GM12878 (cell line): ENCODE data around the gene SLC2A5. TPM values are rescaled to one million over a fixed set of nuclear protein-coding genes. Genes with fewer than 3 reads are reported as not detected.
"Not testable (repeated sequence)": the region's sequence is repeated elsewhere in the genome, so short reads cannot be mapped to it uniquely, and the experiment has no call there.

ENCODE experiments used
- ATAC-seq: fragments of 200-7000 bp; cut with Tn5 transposase; 3 replicates; pipeline ENCODE4 v1.9.1; 2020; ENCODE audit warnings: mild to moderate bottlenecking, moderate library complexity
- BruUV-seq: library from RNA; stranded (reverse); fragments of 400-500 nt; replicated peaks from 2 replicates; lab custom pipeline; 2021; lab: Mats Ljungman, UMichigan
- CTCF ChIA-PET: fragments of 300-600 bp; sonication (Branson Sonifier 250); formaldehyde crosslinking; extraction: SDS; loops from one replicate; lab custom pipeline; 2021; ENCODE audit warnings: inconsistent platforms; lab: Yijun Ruan, JAX
- POLR2A ChIA-PET: fragments of 350-600 bp; formaldehyde crosslinking; extraction: SDS; loops from one replicate; lab custom pipeline; 2021; ENCODE audit warnings: inconsistent platforms; lab: Charles Lee
- RAD21 ChIA-PET: fragments of 300-600 bp; sonication (Branson Sonifier 250); formaldehyde crosslinking; loops from one replicate; lab custom pipeline; 2023; ENCODE audit warnings: antibody characterized with exemption; ENCODE audit not compliant: unreplicated experiment; lab: Charles Lee
- SMC1A ChIA-PET: fragments of 300-600 bp; sonication (Branson Sonifier 250); formaldehyde crosslinking; loops from one replicate; lab custom pipeline; 2023; ENCODE audit not compliant: unreplicated experiment, uncharacterized antibody; lab: Charles Lee
- DNase-seq: peaks from one replicate; pipeline ENCODE4 v3.0.0-alpha.2; 2011; ENCODE audit warnings: low read depth, low spot score
- FAIRE-seq: peaks from 3 replicates; lab custom pipeline; 2011; peaks lifted over from hg19 to GRCh38; lab: Jason Lieb, UNC
- H2AFZ ChIP-seq: 2 replicates; pipeline ENCODE4 v1.6.0; 2011; ENCODE audit warnings: low read depth, low read length, control low read depth; ENCODE audit not compliant: control insufficient read depth
- H3K27ac ChIP-seq: 2 replicates; pipeline ENCODE4 v1.5.1; 2011; ENCODE audit warnings: control low read depth; ENCODE audit not compliant: control insufficient read depth, insufficient read depth
- H3K27me3 ChIP-seq, 2 experiments: replicated peaks in 1 of 2; 2 replicates each; pipeline versions ENCODE4 v1.6.0 to v1.6.1; 2011; ENCODE audit warnings: low read length in 1 of 2; ENCODE audit not compliant: control insufficient read depth in 2 of 2, insufficient read depth in 2 of 2
- H3K36me3 ChIP-seq, 2 experiments: 2 replicates each; pipeline ENCODE4 v1.5.1; 2011; ENCODE audit warnings: low read length in 1 of 2; ENCODE audit not compliant: control insufficient read depth in 2 of 2, insufficient read depth in 2 of 2
- H3K4me1 ChIP-seq: 2 replicates; pipeline ENCODE4 v1.6.1; 2011; ENCODE audit warnings: mild to moderate bottlenecking, low read length, moderate library complexity, mixed read lengths; ENCODE audit not compliant: control insufficient read depth, insufficient read depth
- H3K4me2 ChIP-seq: 2 replicates; pipeline ENCODE4 v1.6.0; 2011; ENCODE audit warnings: control low read depth; ENCODE audit not compliant: control insufficient read depth, insufficient read depth
- H3K4me3 ChIP-seq: fragments of 200-600 bp; sonication (generic); 2 replicates; pipeline ENCODE4 v1.5.1; 2016
- H3K79me2 ChIP-seq: 2 replicates; pipeline ENCODE4 v1.6.0; 2011; ENCODE audit warnings: low read length; ENCODE audit not compliant: control insufficient read depth, insufficient read depth
- H3K9ac ChIP-seq: 2 replicates; pipeline ENCODE4 v1.8.0; 2011; ENCODE audit warnings: low read length, control low read depth, mixed read lengths; ENCODE audit not compliant: control insufficient read depth, insufficient read depth
- H3K9me3 ChIP-seq: replicated peaks from 3 replicates; pipeline ENCODE4 v1.5.1; 2011; ENCODE audit warnings: mild to moderate bottlenecking, low read length; ENCODE audit not compliant: control insufficient read depth, insufficient read depth
- H4K20me1 ChIP-seq: 2 replicates; pipeline ENCODE4 v1.6.0; 2011; ENCODE audit not compliant: control insufficient read depth, insufficient read depth
- ATF7 ChIP-seq: fragments of 450-650 bp; IDR thresholded peaks from 2 replicates; pipeline ENCODE4 v1.6.1; 2016; ENCODE audit warnings: low read depth, mild to moderate bottlenecking
- E2F4 ChIP-seq: IDR thresholded peaks from 2 replicates; pipeline ENCODE4 v1.6.1; 2012; ENCODE audit warnings: low read depth, low read length, improper control_type of control experiment
- ESRRA ChIP-seq: IDR thresholded peaks from 2 replicates; pipeline ENCODE4 v1.6.1; 2012; ENCODE audit warnings: mild to moderate bottlenecking, low read length, improper control_type of control experiment
- IRF5 ChIP-seq: fragments of 450-650 bp; IDR thresholded peaks from 2 replicates; pipeline ENCODE4 v1.6.1; 2017; ENCODE audit warnings: borderline replicate concordance
- RAD51 ChIP-seq: fragments of 450-650 bp; IDR thresholded peaks from 2 replicates; pipeline ENCODE4 v1.6.1; 2016; ENCODE audit warnings: moderate library complexity, mild to moderate bottlenecking, inconsistent platforms
- REST ChIP-seq: IDR thresholded peaks from 2 replicates; pipeline ENCODE4 v1.6.1; 2012; ENCODE audit warnings: mild to moderate bottlenecking, low read depth, low read length
- SREBF2 ChIP-seq: IDR thresholded peaks from 2 replicates; pipeline ENCODE4 v1.6.1; 2012; ENCODE audit warnings: mild to moderate bottlenecking, low read length
- STAT1 ChIP-seq: fragments of 450-650 bp; conservative IDR thresholded peaks from 2 replicates; pipeline ENCODE4 v1.6.1; 2014; ENCODE audit warnings: antibody characterized with exemption, mild to moderate bottlenecking
- YY1 ChIP-seq: IDR thresholded peaks from 2 replicates; pipeline ENCODE4 v1.6.1; 2011; ENCODE audit warnings: low read depth, mild to moderate bottlenecking, low read length
- WGBS: methylation state at CpG from one replicate; pipeline ENCODE4 v1.1.6; 2016; ENCODE audit warnings: low lambda C conversion rate; ENCODE audit not compliant: insufficient replicate concordance, insufficient coverage; ENCODE audit errors: missing lambda C conversion rate; 5-methylcytosine and 5-hydroxymethylcytosine counted together
- in situ Hi-C: fragments of 300-500 bp; cut with MboI; formaldehyde crosslinking; loops from 9 replicates; pipeline ENCODE4 v1.14.3; 2018; ENCODE audit warnings: mixed read lengths
- intact Hi-C: fragments of 100-400 bp; cut with micrococcal nuclease; formaldehyde crosslinking; loops from one replicate; pipeline ENCODE4 v1.14.2; 2022; ENCODE audit not compliant: unreplicated experiment
- polyA plus RNA-seq, 11 experiments: library from polyadenylated mRNA; depleted of rRNA in 4 of 11; unstranded in 6 of 11; stranded (reverse) in 5 of 11; fragments of >200 nt; fragmentation: Nextera tagmentation in 4 of 11; fragmentation: Illumina TruSeq in 1 of 11; extraction: Ambion mirVana in 4 of 11; extraction: Trizol in 1 of 11; gene quantifications; 1 replicate in 1 of 11; 2 replicates in 10 of 11; pipeline versions ENCODE4 v1.2.1 to v1.2.3, GENCODE V29; 2011 to 2016; ENCODE audit warnings: inconsistent platforms in 2 of 11, missing spikeins in 2 of 11, low read depth in 1 of 11
- total RNA-seq, 4 experiments: library from RNA; depleted of rRNA in 3 of 4; stranded (reverse); fragments of >200 nt in 3 of 4; fragmentation: Illumina TruSeq in 1 of 4; extraction: Trizol in 1 of 4; gene quantifications; 2 replicates each; pipeline versions ENCODE4 v1.2.1 to v1.2.3, GENCODE V29; 2013 to 2021

Gene SLC2A5
- total and polyA plus RNA-seq, 10 of the 15 experiments (the other 5 are each of a cell fraction or from before 2014, with no cell fraction given), result 4.5 to 76.6 (median 23.9) TPM

- 75% methylated on average over 17 of the region's 18 CpGs for WGBS
- BruUV-seq, H2AFZ ChIP-seq, intact Hi-C loops, DNase-seq, H3K27me3 ChIP-seq, ATAC-seq, H3K4me3 ChIP-seq, in situ Hi-C loops, H3K9ac ChIP-seq, H3K4me2 ChIP-seq, H4K20me1 ChIP-seq, H3K79me2 ChIP-seq, FAIRE-seq, H3K9me3 ChIP-seq, H3K36me3 ChIP-seq, H3K4me1 ChIP-seq, H3K27ac ChIP-seq: not testable (repeated sequence)
- POLR2A ChIA-PET, result interaction anchor here (1.5 kb wide), 1 partner anchor 13 kb away, joined by 12 read pairs; no protein-coding TSS in a partner anchor
- SMC1A ChIA-PET, result interaction anchor here (0.6 to 2.2 kb wide), 6 partner anchors 24 to 82 kb away, joined by 3 to 5 read pairs (median 3); no protein-coding TSS in a partner anchor
- CTCF ChIA-PET, result interaction anchor here (0.7 to 1.1 kb wide), 2 partner anchors 89 kb away, joined by 3 read pairs; no protein-coding TSS in a partner anchor
- RAD21 ChIA-PET, result interaction anchor here (1.1 kb wide), 1 partner anchor 8 kb away, joined by 3 read pairs; no protein-coding TSS in a partner anchor
Measured at GRCh38 chr1:9093996-9094595, 24.7 kb upstream of the SLC2A5 start.

DNA sequence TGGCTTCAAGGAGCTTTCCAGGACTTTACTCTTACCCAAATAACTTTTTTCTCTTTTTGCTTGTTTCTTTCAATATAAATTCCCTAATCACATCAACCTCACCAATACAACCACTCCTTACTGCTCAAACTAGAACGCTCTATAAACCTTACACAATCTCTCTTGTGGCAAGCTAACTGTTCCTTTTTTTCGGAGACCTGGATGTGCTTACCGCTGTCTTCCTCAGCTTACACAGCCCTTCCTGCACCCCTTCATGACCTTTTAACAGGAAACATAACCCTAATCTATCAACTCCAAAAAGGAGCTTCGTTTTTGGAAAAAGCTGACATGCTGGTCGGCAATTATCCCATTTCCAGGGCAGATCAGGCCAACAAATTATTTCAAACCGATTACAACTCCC lies 24.1 kb upstream of the SLC2A5 start:
- ChIA-PET POLR2A (interaction anchor here (1.5 kb wide), 1 partner anchor 13 kb away, joined by 12 read pairs; no protein-coding TSS in a partner anchor), SMC1A (interaction anchor here (0.6 to 2.2 kb wide), 8 partner anchors 9 to 81 kb away, joined by 3 to 5 read pairs (median 3); no protein-coding TSS in a partner anchor), CTCF (interaction anchor here (0.7 to 1.5 kb wide), 2 partner anchors 8 to 88 kb away, joined by 3 to 8 read pairs; no protein-coding TSS in a partner anchor), RAD21 (interaction anchor here (1.1 kb wide), 1 partner anchor 8 kb away, joined by 3 read pairs; no protein-coding TSS in a partner anchor)
- Histone ChIP-seq H3K9me3 (no peaks in the 10 kb centered on the region; the same call in 1 of the 3 replicates), H3K4me3 (no peak overlapping the region), H3K9ac (no peak overlapping the region), H3K27me3 (no peaks in the 10 kb centered on the region; a peak in 2 of 4 replicates), H3K27ac (no peak overlapping the region), H3K36me3 (no peaks in the 10 kb centered on the region), H3K4me2 (no peak overlapping the region), H3K4me1 (no peaks in the 10 kb centered on the region), H4K20me1 (no peaks in the 10 kb centered on the region), H2AFZ (no peak overlapping the region), H3K79me2 (no peaks in the 10 kb centered on the region)
- BruUV-seq, result no TSS peak
- FAIRE-seq, result no peak
- ATAC-seq, result no peak
- intact Hi-C loops, result no loop called here
- 35% methylated on average over 6 of the region's 6 CpGs for WGBS
- in situ Hi-C loops, result no loop called here
- no peak for DNase-seq
- TF ChIP-seq ATF7 (no peak), REST (no peak), YY1 (no peak), E2F4 (no peak), STAT1 (no peak), IRF5 (no peak), RAD51 (no peak), SREBF2 (no peak), ESRRA (no peak)
